Activated CD4-positive, CD25-positive, alpha-beta regulatory T cell treated with anti-CD3 and anti-CD28 coated beads, Interleukin-2, amount 50 U/mL, for 16 hours (primary cell): ENCODE measurements around the gene CRADD.
A peak's percentile ranks its signal among the peaks of the same experiment; 100 is the strongest.
"Not testable (repeated sequence)": the region's sequence is repeated elsewhere in the genome, so short reads cannot be mapped to it uniquely, and the experiment has no call there.

Experiments
- DNase-seq: peaks from one replicate; pipeline ENCODE4 v3.0.0-alpha.2; 2020; ENCODE audit warnings: low read depth, low spot score

The CRADD gene

GRCh38 chr12:93677195-93678064, at the start of gene CRADD:
Gene CRADD (plus strand): TSS chr12:93677375.
- DNase-seq: peak; percentile 77

- no peak for DNase-seq
These were observed 44.8 kb upstream of the CRADD start for GRCh38 chr12:93632383-93632782.

DNA sequence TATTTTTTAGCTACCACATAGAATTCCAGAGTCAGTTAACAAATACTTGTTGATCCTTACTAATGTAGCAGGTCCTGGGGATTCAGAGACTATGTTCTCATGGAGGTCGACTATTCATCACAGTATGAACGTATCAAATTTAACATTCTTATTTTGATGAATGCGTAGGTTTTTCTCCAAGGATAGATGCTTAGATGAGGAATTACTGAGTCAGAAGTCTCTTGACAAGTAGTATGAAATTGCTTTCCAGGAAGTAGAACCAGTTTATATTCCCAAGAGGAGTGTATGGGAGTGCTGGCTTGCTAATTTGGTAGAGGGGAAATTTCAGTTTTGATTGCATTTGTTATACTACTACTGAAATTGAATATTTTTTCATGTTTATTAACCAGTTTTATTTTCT, 42.8 kb upstream of the CRADD start:
- no peak for DNase-seq

DNA sequence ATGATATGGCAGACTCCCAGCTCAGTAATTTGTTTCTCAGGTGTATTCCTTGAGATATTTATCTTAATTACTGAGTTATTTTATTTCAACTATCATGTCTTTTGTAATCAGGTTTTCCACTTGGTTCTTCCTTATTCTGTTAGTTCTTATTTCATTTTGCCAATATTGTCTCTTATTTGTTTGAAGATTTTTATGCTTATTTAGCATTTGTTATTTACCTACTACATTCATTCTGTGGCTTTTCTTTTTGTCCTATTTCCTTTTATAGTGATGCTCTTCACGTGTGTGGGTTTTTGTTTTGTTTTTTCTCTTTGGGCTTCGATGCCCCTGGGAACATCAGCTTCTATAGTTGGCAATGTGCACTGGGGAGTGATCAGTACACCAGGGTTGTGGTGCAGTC, 40.5 kb upstream of the CRADD start:
- no peak for DNase-seq

GRCh38 chr12:93638095-93638494, 39.1 kb upstream of the CRADD start:
- no peak for DNase-seq

- DNase-seq: no peak
These were observed 38.2 kb upstream of the CRADD start for GRCh38 chr12:93638954-93639353.

DNA sequence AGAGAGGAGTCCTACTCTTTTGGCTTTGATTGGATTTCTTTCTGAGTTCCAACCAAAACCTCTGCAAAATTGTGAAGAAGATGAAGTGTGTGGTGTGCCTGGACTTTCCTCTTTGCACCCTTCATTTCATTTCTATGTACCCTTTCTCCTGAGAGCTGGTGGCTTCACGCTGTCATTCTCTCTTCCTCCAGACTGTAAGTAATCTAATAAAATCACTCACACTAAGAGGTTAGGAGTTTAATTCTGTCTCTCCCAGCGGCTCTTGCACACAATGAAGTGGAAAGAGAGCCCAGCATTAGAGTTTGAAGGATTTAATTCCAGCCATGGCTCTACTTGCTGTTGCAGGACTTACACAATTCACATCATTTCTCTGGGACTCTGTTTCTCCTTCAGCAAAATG, 37.8 kb upstream of the CRADD start:
- no peak for DNase-seq

DNA sequence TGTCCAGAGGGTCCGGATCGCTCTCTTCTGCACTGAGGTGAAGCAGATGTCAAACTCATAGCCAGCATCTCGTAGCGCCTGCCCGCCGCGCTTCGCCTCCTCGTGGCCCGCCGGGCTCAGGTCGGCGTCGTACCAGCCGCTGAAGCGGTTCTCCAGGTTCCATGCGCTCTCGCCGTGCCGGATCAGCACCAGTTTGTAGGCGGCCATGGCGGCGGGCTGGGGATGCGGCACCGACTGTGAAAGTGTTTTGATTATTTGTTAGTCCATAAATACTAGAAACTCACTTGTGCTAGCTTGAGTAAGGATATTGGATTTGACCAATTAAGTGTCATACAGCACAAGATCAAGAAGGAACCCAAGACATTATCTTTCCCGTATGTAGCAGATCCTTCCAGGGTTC, 35.8 kb upstream of the CRADD start:
- DNase-seq: not testable (repeated sequence)

- DNase-seq: no peak
These were observed 34.4 kb upstream of the CRADD start for GRCh38 chr12:93642751-93643150.

DNA sequence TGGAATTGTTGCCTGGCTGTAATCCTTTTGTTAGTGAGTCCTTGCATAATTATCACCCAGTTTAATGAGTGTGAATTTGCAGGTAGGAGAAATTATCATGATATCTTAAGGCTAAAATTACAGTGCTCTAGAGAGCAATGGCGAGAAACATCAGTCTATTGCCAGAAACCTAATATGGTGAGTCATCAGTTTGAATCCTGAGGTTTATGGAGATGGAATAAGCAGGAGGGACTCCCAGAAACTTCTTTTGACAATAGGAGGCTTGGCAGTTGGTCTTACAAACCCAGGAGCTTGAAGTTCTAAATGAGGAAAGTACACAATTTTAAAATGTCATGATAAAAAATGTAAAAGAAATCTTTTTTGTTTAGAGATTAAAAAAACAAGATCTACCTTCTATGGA, 31.5 kb upstream of the CRADD start:
- no peak for DNase-seq

DNA sequence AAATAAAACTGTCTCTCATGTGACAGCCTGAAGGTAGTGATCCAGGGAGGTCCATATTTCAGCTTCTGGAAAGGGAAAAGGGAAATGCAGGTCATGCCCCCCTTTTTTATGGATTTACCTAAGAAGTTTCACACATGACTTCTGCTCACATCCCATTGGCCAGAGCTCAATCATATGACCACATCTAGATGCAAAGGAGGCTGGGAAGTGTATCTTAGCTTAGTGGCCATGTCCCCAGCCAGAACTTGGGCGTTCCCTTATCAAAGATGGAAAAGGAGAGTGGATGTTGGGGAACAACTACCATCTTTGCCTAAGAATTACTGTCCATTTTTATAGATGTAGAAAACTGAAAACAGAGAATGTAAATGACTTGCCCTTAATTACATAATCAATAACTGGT, 26.5 kb upstream of the CRADD start:
- no peak for DNase-seq

GRCh38 chr12:93653079-93653478, 24.1 kb upstream of the CRADD start:
- no peak for DNase-seq

DNA sequence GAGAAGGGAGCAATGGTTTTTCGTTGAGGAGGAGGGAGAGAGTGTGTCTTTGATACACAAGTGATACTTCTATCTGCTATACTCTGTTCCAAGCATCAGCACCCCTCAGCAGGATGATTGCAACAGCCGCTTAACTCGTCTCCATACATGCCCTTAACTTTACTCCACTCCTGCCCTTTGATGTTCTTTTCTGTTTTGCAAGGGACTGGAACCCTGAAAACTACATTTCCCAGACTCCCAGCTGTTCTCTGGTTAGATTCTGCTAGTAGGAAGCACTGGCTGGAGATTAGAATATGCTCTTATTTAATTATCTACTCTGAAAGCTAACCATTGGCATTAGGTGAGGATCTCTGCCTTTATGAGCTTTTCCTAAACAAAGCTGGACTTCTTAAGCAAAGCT, 23.5 kb upstream of the CRADD start:
- no peak for DNase-seq

DNA sequence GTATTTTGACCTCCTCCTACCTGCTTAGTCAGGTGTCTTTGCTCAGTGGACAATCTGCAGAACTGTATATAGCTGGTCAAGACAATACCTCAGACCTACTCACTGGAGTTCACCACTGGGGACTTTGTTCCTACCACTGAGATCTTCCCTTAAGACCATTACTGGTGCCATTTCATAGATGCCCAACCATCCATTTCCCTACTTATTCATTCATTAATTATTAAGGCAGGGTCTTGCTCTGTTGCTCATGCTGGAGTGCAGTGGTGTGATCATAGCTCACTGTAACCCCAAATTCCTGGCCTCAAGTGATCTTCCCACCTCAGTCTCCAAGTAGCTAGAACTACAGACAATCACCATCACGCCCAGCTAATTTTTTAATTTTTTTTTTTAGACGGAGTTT, 22.8 kb upstream of the CRADD start:
- no peak for DNase-seq

GRCh38 chr12:93657071-93657470, 20.1 kb upstream of the CRADD start:
- no peak for DNase-seq

DNA sequence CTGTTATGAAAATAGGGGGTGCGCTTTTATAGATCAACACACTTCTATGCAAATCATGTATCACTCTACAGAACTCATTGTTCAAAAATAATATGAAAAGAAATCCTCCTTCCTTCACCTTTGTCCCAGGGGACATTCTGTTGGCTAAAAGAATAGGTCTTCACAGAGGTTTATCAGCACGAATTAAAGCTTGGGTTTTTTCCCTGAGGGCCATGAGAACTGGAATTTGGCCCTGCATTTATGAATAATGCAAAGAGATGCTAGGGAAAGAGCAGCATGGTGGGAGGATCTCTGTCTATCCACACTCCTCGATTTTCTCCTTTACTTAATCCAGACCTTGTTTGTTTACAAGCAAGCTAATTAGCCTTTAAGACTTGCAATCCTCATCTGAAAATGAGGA, 16.2 kb upstream of the CRADD start:
- no peak for DNase-seq

DNA sequence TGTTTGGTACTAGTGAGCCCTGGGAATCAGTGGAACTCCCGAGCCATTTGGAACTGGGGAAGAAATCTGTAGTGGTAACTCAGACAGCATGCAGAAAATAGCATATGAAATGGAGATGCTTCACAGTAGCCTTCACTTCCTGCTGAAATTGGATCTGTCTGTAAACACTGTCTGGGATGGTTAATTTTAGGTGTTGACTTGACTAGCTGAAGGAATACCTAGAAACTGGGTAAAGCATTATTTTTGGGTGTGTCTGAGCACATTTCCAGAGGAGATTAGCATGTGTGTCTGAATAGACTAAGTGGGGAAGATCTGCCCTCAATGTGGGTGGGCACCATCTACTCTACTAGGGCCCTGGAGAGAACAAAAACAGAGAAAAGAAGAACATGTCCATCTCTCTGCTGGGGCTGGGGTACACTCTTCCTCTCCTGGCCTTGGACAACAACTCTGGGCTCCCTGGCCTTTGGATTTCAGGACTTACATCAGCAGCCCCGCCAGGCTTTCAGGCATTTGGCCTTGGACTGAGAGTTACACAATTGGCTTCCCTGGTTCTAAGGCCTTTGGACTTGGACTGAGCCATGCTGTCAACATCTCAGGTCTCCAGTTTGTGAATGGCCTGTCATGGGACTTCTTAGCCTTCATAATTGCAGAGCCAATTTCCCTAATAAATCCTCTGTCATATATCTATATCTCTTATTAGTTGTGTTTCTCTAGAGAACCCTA, 14.0 kb upstream of the CRADD start:
- DNase-seq: no peak

- no peak for DNase-seq
These were observed 13.5 kb upstream of the CRADD start for GRCh38 chr12:93663729-93664084.

DNA sequence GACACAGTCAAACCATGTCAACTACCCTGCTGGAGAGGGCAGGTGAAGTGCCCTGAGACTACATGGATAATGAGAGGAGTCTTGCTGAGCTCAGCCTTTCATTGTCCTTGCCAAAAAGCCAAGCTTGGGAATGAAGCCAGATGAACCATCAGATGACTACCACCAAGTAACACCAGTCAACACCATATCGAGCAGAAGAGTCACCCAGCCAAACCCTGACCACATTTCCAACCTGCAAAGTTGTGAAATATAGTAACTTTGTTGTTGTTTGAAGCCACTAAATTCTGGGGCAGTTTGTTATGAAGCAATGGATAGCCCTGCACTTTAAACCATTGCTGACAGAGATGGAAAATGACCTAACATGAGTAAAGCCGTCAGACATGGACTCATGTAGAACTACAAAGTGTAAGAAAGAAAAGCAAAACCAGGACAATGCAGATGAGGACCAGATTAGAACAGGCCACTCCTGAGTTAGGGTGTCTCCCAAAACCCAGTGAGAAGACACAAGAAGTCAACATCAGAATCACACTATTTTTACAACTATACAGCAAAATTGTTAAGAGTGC, 12.5 kb upstream of the CRADD start:
- no peak for DNase-seq

GRCh38 chr12:93667672-93668071, 9.5 kb upstream of the CRADD start:
- no peak for DNase-seq

- no peak for DNase-seq
These were observed 8.2 kb upstream of the CRADD start for GRCh38 chr12:93668919-93669418.

GRCh38 chr12:93669452-93669851, 7.7 kb upstream of the CRADD start:
- no peak for DNase-seq

DNA sequence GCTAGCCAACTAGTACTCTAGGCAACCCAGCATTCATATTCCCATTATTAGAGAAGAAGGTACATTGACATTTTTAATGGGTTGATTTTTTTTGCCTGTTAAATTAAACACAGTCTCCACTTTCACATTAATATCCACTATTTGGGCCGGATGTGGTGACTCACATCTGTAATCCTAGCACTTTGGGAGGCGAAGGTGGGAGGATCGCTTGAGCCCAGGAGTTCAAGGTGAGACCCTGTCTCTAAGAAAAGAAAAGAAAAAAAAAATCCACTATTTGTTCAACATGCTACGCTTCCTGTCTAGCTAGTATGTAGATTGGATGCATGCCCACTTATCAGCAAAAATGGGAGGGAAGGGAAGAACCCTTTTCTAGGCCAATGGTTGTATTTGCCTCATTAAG, 7.1 kb upstream of the CRADD start:
- DNase-seq: no peak
